ENCODE measurements around the gene ZBTB34.

The ZBTB34 gene

GRCh38 chr9:126849591-126850225, 10.7 kb upstream of the ZBTB34 start:
- TF ChIP-seq POLR2AphosphoS5 (IDR thresholded peaks at IDR 0.05; ENCODE audit: low read depth, low read length) = no peak
- no peak for TF ChIP-seq TAF1 (IDR thresholded peaks at IDR 0.05; ENCODE audit: borderline replicate concordance, low read depth, low read length)
- no peak for TF ChIP-seq POLR2A (IDR thresholded peaks at IDR 0.05; ENCODE audit: low read depth, low read length)
- FAIRE-seq = no peak

GRCh38 chr9:126851286-126851880, 9.1 kb upstream of the ZBTB34 start:
- DNase-seq (ENCODE audit: insufficient read length) (no peak), FAIRE-seq (no peak)
- no peak for TF ChIP-seq TAF1 (IDR thresholded peaks at IDR 0.05; ENCODE audit: borderline replicate concordance, low read depth, low read length)
- no peak for TF ChIP-seq POLR2A (IDR thresholded peaks at IDR 0.05; ENCODE audit: low read depth, low read length)
- TF ChIP-seq POLR2AphosphoS5 (IDR thresholded peaks at IDR 0.05; ENCODE audit: low read depth, low read length) = no peak

More at GRCh38 chr9:126849591-126850225, 10.7 kb upstream of the ZBTB34 start:
- DNase-seq (ENCODE audit: insufficient read length) = no peak

- FAIRE-seq (no peak), DNase-seq (ENCODE audit: insufficient read length) (no peak)
- no peak for TF ChIP-seq TAF1 (IDR thresholded peaks at IDR 0.05; ENCODE audit: borderline replicate concordance, low read depth, low read length)
- TF ChIP-seq POLR2A (IDR thresholded peaks at IDR 0.05; ENCODE audit: low read depth, low read length) = no peak
- no peak for TF ChIP-seq POLR2AphosphoS5 (IDR thresholded peaks at IDR 0.05; ENCODE audit: low read depth, low read length)
Observed at GRCh38 chr9:126852086-126852688, 8.3 kb upstream of the ZBTB34 start.

GRCh38 chr9:126853667-126854066, 6.8 kb upstream of the ZBTB34 start:
- DNase-seq (ENCODE audit: insufficient read length) (no peak), FAIRE-seq (no peak)
- TF ChIP-seq POLR2A (IDR thresholded peaks at IDR 0.05; ENCODE audit: low read depth, low read length) = no peak
- TF ChIP-seq TAF1 (IDR thresholded peaks at IDR 0.05; ENCODE audit: borderline replicate concordance, low read depth, low read length) = no peak
- TF ChIP-seq POLR2AphosphoS5 (IDR thresholded peaks at IDR 0.05; ENCODE audit: low read depth, low read length) = no peak

- TF ChIP-seq POLR2AphosphoS5 (IDR thresholded peaks at IDR 0.05; ENCODE audit: low read depth, low read length) (no peak), POLR2A (IDR thresholded peaks at IDR 0.05; ENCODE audit: low read depth, low read length) (no peak), TAF1 (IDR thresholded peaks at IDR 0.05; ENCODE audit: borderline replicate concordance, low read depth, low read length) (no peak)
- DNase-seq (ENCODE audit: insufficient read length) = no peak
- FAIRE-seq = no peak
Observed at GRCh38 chr9:126854734-126855133, 5.7 kb upstream of the ZBTB34 start.

GRCh38 chr9:126856326-126856877, 4.0 kb upstream of the ZBTB34 start:
- no peak for DNase-seq (ENCODE audit: insufficient read length)
- no peak for TF ChIP-seq POLR2A (IDR thresholded peaks at IDR 0.05; ENCODE audit: low read depth, low read length)
- no peak for TF ChIP-seq POLR2AphosphoS5 (IDR thresholded peaks at IDR 0.05; ENCODE audit: low read depth, low read length)
- no peak for TF ChIP-seq TAF1 (IDR thresholded peaks at IDR 0.05; ENCODE audit: borderline replicate concordance, low read depth, low read length)
- FAIRE-seq = no peak

GRCh38 chr9:126857261-126857960, 3.0 kb upstream of the ZBTB34 start:
- FAIRE-seq = no peak
- no peak for DNase-seq (ENCODE audit: insufficient read length)
- TF ChIP-seq POLR2A (IDR thresholded peaks at IDR 0.05; ENCODE audit: low read depth, low read length) = no peak
- no peak for TF ChIP-seq POLR2AphosphoS5 (IDR thresholded peaks at IDR 0.05; ENCODE audit: low read depth, low read length)
- TF ChIP-seq TAF1 (IDR thresholded peaks at IDR 0.05; ENCODE audit: borderline replicate concordance, low read depth, low read length) = no peak

GRCh38 chr9:126859111-126859510, 1.3 kb upstream of the ZBTB34 start:
- TF ChIP-seq TAF1 (IDR thresholded peaks at IDR 0.05; ENCODE audit: borderline replicate concordance, low read depth, low read length) = no peak
- no peak for TF ChIP-seq POLR2AphosphoS5 (IDR thresholded peaks at IDR 0.05; ENCODE audit: low read depth, low read length)
- TF ChIP-seq POLR2A (IDR thresholded peaks at IDR 0.05; ENCODE audit: low read depth, low read length) = no peak
- DNase-seq (ENCODE audit: insufficient read length) = no peak
- FAIRE-seq = no peak

GRCh38 chr9:126860757-126861466, 473 bp downstream of the ZBTB34 start:
- FAIRE-seq (no peak), DNase-seq (ENCODE audit: insufficient read length) (no peak)
- TF ChIP-seq POLR2A (IDR thresholded peaks at IDR 0.05; ENCODE audit: low read depth, low read length) (no peak), TAF1 (IDR thresholded peaks at IDR 0.05; ENCODE audit: borderline replicate concordance, low read depth, low read length) (no peak), POLR2AphosphoS5 (IDR thresholded peaks at IDR 0.05; ENCODE audit: low read depth, low read length) (no peak)

- no peak for FAIRE-seq
- DNase-seq (ENCODE audit: insufficient read length) = no peak
- TF ChIP-seq POLR2A (IDR thresholded peaks at IDR 0.05; ENCODE audit: low read depth, low read length) = no peak
- no peak for TF ChIP-seq POLR2AphosphoS5 (IDR thresholded peaks at IDR 0.05; ENCODE audit: low read depth, low read length)
- no peak for TF ChIP-seq TAF1 (IDR thresholded peaks at IDR 0.05; ENCODE audit: borderline replicate concordance, low read depth, low read length)
Observed at GRCh38 chr9:126861707-126862103, 1.3 kb downstream of the ZBTB34 start.

Data from GM12892 (cell line).